Progenitor cell of endocrine pancreas (in vitro differentiated cells): ENCODE results near the gene UNC13C. TPM values are rescaled to one million over a fixed set of nuclear protein-coding genes. Genes with fewer than 3 reads are reported as not detected.

Experiments used
- DNase-seq: peaks from one replicate; pipeline ENCODE4 v3.0.0; 2021; ENCODE audit warnings: low spot score; ENCODE audit not compliant: unreplicated experiment
- H3K27ac Mint-ChIP-seq: 2 replicates; pipeline ENCODE4 v1.8.0; 2021; ENCODE audit warnings: mild to moderate bottlenecking, moderate library complexity, mixed read lengths
- H3K27me3 Mint-ChIP-seq: 2 replicates; pipeline ENCODE4 v1.8.0; 2021; ENCODE audit warnings: mixed read lengths
- H3K36me3 Mint-ChIP-seq: 2 replicates; pipeline ENCODE4 v1.8.0; 2022; ENCODE audit warnings: mixed read lengths; ENCODE audit not compliant: insufficient read depth
- H3K4me1 Mint-ChIP-seq: 2 replicates; pipeline ENCODE4 v1.8.0; 2021; ENCODE audit warnings: low read depth, mixed read lengths
- H3K4me3 Mint-ChIP-seq: 2 replicates; pipeline ENCODE4 v1.8.0; 2021; ENCODE audit warnings: low read depth, mild to moderate bottlenecking, moderate library complexity, mixed read lengths
- H3K9me3 Mint-ChIP-seq: 2 replicates; pipeline ENCODE4 v1.8.0; 2021; ENCODE audit warnings: low read depth, mixed read lengths
- total RNA-seq: library from RNA; stranded (reverse); gene quantifications from 2 replicates; pipeline ENCODE4 v1.2.1, GENCODE V29; 2021
- TF ChIP-seq, protein P1 (sequence below): fragments of 200-600 bp; sonication (generic); IDR thresholded peaks from one replicate; pipeline ENCODE4 v1.5.0; 2021; ENCODE audit warnings: antibody characterized with exemption, mild to moderate bottlenecking; ENCODE audit not compliant: unreplicated experiment

UNC13C gene
- total RNA-seq, 1 donor from 2014 or later: 7.3 TPM

DNA sequence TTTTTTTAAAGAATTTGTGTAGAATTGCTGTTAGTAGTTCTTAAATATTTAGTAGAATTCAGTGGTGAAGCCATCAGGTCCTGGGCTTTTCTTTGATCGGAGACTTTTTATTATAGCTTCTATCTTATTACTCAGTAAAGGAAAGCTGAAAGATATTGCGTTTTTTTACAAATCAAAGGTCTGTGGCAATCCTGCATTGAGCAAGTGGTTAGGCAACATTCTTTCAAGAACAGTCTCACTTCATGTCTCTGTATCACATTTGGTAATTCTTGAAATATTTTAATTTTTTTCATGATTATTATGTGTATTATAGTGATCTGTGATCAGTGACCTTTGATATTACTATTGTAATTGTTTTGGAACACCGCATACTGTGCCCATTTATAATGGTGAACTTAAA is 140.8 kb downstream of the UNC13C start:
- Mint-ChIP-seq H3K27ac (no peak overlapping the region), H3K4me1 (peaks cover 1% of the 10 kb centered on the region), H3K27me3 (no peaks in the 10 kb centered on the region), H3K4me3 (no peak overlapping the region), H3K9me3 (peaks cover 9% of the 10 kb centered on the region), H3K36me3 (no peaks in the 10 kb centered on the region)
- TF ChIP-seq, protein P1, sequence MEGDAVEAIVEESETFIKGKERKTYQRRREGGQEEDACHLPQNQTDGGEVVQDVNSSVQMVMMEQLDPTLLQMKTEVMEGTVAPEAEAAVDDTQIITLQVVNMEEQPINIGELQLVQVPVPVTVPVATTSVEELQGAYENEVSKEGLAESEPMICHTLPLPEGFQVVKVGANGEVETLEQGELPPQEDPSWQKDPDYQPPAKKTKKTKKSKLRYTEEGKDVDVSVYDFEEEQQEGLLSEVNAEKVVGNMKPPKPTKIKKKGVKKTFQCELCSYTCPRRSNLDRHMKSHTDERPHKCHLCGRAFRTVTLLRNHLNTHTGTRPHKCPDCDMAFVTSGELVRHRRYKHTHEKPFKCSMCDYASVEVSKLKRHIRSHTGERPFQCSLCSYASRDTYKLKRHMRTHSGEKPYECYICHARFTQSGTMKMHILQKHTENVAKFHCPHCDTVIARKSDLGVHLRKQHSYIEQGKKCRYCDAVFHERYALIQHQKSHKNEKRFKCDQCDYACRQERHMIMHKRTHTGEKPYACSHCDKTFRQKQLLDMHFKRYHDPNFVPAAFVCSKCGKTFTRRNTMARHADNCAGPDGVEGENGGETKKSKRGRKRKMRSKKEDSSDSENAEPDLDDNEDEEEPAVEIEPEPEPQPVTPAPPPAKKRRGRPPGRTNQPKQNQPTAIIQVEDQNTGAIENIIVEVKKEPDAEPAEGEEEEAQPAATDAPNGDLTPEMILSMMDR: no peak
- no peak for DNase-seq

DNA sequence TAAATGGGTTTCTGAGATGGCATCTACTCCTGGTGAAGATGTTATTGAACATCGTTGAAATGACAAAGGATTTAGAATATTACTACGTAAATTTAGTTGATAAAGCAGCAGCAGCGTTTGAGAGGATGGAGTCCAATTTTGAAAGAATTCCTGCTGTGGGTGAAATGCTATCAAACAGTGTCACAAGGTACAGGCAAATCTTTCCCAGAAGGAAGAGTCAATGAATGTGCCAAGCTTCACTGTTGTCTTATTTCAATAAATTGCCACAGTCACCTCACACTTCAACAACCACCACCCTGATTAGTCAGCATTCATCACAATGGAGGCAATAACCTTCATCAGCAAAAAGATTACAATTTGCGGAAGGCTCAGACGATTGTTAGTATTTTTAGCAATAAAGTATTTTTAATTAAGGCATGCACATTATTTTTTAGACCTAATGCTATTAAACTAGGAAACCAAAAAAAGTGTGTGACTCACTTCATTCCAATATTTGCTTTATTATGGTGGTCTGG is 142.8 kb downstream of the UNC13C start:
- Mint-ChIP-seq H3K27me3 (no peaks in the 10 kb centered on the region), H3K4me3 (no peak overlapping the region), H3K4me1 (peaks cover 1% of the 10 kb centered on the region), H3K9me3 (peaks cover 9% of the 10 kb centered on the region), H3K27ac (no peak overlapping the region), H3K36me3 (no peaks in the 10 kb centered on the region)
- DNase-seq: no peak
- TF ChIP-seq, protein P1: no peak

DNA sequence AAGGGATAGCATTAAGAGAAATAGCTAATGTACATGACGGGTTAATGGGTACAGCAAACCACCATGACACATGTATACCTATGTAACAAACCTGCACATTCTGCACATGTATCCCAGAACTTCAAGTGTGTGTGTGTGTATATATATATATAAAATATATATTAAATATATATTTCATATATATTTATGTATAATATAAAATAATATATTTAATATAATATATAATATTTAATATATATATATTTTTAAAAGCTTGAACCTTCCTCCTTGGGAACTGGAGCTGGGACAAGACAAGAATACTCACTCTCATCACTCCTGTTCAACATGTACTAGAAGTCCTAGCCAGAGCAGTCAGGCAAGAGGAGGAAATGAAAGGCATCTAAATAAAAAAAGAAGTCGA is 149.3 kb downstream of the UNC13C start:
- Mint-ChIP-seq H3K27ac (no peak overlapping the region), H3K9me3 (no peaks in the 10 kb centered on the region), H3K36me3 (no peaks in the 10 kb centered on the region), H3K4me3 (no peak overlapping the region), H3K27me3 (no peaks in the 10 kb centered on the region), H3K4me1 (no peaks in the 10 kb centered on the region)
- TF ChIP-seq, protein P1: no peak
- no peak for DNase-seq

DNA sequence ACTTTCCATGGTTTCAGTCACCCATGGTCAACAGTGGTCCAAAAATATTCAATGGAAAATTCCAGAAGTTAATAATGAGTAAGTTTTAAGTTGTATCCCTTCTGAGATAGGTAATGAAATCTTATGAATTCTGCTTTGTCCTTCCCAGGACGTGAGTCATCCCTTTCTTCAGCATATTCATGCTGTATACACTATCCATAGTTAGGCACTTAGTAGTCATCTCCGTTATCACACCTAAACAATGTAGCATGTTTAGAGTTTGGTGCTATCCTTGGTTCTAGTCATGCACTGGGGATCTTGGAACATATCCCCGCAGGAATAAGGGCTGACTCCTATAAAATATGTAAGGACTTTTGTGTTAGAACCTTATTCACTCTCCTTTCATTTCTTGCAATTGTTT is 153.2 kb downstream of the UNC13C start:
- Mint-ChIP-seq H3K27ac (no peak overlapping the region), H3K4me3 (no peak overlapping the region), H3K27me3 (no peaks in the 10 kb centered on the region), H3K4me1 (no peaks in the 10 kb centered on the region), H3K36me3 (no peaks in the 10 kb centered on the region), H3K9me3 (no peaks in the 10 kb centered on the region)
- TF ChIP-seq, protein P1: no peak
- no peak for DNase-seq

DNA sequence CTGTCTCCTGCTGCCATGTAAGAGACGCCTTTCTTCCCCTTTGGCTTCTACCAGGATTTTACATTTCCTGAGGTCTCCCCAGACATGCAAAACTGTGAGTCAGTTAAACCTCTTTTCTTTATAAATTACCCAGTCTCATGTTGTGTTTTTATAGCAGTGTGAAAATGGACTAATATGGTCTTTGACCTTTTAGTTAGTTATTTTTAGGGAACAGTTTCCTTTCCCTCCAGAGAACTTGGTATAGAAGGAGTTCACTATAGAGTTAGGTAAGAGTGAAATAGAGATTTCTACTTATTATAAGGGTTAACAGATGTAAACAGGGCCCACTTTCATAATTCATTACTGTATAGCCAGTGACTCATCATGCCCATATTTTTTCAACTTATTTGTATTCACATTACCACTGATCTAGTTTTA is 170.9 kb downstream of the UNC13C start:
- Mint-ChIP-seq H3K36me3 (no peaks in the 10 kb centered on the region), H3K9me3 (no peaks in the 10 kb centered on the region), H3K27ac (no peak overlapping the region), H3K4me3 (no peak overlapping the region), H3K27me3 (no peaks in the 10 kb centered on the region), H3K4me1 (no peaks in the 10 kb centered on the region)
- TF ChIP-seq, protein P1: no peak
- DNase-seq: no peak
